Testis (tissue), 2 donors: ENCODE results near the gene CFAP70.

Experiments used
- POLR2A ChIP-seq: fragments of 450-650 bp; IDR thresholded peaks from one replicate; pipeline ENCODE4 v1.6.1; 2017; ENCODE audit warnings: antibody characterized with exemption, mild to moderate bottlenecking, moderate library complexity
- TF ChIP-seq, protein P1 (sequence below), 3 experiments: fragments of 450-650 bp in 2 of 3; fragments of 200-600 bp in 1 of 3; sonication (generic) in 1 of 3; IDR thresholded peaks; one replicate each; pipeline ENCODE4 v1.5.1; 2016 to 2019; ENCODE audit warnings: antibody characterized with exemption in 3 of 3, mild to moderate bottlenecking in 2 of 3, moderate library complexity in 1 of 3

DNA sequence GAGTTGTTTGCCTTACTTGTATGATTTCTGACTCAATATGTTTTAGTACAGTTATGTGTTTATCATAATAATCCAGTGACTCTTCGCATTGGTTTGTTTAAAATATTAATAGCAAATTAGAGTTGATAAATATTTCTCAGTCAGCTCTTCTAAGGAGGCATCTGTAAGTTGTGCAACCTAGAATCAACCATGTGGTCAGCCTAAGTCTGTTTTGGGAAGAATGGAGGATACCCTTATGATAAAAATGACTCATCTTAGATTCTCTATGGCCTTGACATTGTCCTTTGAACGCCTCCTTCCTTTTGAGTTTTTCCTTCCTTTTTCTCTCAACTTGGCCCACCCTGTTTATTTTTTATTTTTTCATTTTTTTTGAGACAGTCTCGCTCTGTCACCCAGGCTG, 130.4 kb downstream of the CFAP70 start:
- no peak for TF ChIP-seq POLR2A
- TF ChIP-seq, protein P1, sequence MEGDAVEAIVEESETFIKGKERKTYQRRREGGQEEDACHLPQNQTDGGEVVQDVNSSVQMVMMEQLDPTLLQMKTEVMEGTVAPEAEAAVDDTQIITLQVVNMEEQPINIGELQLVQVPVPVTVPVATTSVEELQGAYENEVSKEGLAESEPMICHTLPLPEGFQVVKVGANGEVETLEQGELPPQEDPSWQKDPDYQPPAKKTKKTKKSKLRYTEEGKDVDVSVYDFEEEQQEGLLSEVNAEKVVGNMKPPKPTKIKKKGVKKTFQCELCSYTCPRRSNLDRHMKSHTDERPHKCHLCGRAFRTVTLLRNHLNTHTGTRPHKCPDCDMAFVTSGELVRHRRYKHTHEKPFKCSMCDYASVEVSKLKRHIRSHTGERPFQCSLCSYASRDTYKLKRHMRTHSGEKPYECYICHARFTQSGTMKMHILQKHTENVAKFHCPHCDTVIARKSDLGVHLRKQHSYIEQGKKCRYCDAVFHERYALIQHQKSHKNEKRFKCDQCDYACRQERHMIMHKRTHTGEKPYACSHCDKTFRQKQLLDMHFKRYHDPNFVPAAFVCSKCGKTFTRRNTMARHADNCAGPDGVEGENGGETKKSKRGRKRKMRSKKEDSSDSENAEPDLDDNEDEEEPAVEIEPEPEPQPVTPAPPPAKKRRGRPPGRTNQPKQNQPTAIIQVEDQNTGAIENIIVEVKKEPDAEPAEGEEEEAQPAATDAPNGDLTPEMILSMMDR (IDR thresholded peaks at IDR 0.05) = no peak
